ENCODE measurements around the gene MRPL39.

Gene MRPL39

DNA sequence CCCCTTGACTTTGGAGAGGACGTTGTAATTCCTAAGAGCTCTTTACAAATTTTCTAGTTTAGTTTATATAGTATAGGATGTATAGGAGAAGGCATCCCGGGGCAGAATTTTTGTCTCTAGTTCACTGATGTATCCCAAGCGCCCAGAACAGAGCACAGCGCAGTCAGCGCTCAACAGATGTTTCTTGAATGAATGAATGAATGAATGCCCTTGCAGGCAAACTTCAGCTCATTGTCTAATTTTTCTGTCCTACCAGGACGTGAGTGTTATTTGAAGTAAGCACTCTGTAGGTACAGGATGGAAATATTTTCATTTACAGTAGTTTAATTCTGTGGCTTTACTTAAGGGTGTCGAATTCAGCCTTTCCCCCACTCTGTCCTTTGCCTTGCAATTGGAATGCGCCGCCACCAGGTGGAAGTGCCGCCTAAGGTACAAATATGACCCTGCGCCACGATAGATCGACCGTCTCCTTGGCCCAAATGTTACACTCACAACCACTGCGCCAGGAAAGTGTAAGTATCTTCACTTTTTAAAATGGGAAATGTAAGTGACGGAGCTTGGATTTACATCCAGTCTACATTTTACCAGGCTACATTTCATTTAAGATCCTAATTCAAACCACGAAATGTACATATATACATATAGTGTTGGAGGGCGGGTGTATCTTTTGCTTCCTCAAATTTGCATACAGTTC, 910 bp upstream of the MRPL39 start:
- DNase-seq: peak; percentile 83

DNA sequence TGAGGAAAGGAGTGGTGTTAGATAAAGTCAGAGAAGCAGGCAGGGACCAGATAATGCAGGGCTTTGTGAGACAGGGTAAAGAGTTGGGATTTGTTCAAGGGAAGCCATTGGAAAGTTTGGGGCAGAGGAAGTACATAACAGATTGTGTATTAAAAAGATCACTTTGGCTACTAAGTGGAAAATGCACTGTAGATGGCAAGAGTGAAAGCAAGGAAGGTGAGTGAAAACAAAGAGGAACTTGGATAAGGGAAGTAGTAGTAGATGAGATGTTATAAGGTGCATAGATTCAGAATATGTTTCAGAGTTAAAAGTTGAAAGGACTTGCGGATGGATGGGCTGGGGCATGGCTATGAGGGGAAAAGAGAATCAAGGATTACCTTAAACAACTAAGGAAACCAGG, 17.4 kb downstream of the MRPL39 start:
- no peak for DNase-seq

DNA sequence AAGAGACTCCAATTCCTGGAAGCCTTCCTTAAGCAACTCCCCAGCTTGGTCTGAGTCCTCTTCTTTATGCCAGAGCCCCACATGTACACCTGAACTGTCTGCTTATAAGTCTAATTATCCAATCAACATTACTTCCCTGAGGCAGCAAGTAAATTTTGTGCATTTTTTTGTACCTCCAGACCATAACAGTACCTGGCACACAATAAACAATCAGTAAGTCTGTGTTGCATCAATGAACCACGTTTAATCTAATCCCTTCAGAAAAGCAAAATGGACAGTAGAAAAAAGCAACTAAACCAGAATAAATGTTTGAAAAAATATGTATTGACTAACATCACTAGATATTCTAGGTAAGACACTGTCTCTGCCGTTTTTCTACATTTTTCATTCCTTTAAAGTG, 20.5 kb downstream of the MRPL39 start:
- DNase-seq: no peak

DNA sequence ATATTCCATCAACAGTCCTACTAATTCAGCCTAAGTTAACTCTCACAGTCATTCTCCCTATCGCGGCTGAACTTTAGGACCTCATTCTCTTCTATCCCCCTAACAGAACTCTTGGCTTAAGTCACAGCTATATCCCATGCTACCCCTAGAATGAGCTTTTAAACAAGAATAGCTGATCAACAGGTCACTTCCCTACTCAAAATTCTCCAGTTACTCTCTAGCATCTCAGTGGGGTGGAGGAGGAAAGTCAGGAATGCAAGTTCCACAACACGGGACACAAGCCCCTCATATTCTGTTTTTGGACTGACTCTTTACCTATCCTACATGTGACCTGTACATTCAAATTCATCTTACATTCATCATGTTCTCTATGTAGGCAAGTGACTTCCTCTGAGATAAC, 21.0 kb downstream of the MRPL39 start:
- no peak for DNase-seq

DNA sequence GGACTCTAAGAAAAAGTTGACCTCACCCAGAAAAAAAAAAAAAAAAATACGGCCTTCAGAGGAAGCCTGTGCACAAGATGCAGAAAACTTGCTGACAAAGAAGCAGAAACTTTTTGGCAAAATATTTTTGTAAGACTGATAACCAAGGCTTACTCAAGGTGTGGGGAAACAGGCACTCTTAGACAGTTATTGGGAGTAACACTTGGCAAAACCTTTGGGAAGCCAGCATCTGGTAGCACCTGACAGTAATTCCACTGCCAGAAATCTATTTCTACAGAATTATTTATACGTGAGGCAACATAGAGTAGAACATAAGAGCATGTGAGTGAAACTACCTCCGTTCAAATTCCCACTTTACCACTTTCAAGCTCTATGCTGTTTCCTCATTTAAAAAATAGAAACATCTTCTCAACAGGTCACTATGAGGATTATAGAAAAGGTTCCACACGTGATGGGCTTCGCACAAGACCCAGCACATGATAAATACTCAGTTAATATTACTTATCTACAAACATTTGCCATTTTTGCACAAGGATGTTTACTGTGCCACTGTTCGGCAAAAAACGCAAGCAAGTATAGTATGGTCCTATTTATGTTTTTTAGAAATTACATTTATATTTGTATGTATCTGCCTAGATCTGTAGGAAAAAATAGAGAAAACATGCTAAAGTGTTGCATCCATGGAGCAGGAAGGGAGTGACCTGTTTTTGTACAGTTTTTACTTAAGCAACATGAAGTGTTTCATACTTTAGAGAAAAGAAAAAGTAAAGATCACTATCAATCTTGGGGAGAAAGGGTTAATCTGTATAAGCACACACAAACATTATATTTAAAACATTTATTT, 22.2 kb downstream of the MRPL39 start:
- no peak for DNase-seq

DNA sequence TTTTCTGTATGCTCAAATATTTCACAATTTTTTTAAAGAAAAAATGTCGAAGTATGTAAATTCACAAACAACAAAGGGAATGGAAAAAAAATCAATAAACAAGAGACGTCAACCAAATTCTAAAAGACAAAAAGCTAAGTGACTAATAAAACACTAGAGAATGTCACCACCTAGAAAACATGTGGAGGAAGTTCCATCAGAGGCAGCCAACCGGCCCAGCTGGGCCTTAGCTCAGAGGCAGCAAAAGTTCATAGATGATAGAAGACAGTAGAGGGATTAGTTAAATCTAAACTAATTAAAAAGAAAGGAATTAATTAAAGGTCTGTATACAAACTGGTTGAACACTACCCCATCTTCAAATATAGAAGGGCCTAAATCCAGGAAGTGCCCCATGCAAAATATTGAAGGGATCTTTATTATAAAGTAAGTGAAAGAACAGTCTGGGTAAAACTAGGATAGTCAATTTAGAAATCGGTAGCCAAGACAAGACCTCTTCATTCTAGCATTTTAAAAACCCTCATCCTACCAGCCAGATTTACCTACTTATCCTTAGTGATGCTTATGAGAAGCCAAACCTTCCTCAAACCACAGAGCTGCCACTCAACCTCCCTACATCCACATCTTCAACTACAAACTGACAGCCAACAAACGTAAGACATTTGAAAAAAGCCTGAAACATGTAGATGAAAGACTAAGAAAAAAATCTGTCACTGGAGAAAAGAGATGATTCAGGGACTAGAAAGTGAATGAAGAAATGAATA, 23.7 kb downstream of the MRPL39 start:
- DNase-seq: no peak

DNA sequence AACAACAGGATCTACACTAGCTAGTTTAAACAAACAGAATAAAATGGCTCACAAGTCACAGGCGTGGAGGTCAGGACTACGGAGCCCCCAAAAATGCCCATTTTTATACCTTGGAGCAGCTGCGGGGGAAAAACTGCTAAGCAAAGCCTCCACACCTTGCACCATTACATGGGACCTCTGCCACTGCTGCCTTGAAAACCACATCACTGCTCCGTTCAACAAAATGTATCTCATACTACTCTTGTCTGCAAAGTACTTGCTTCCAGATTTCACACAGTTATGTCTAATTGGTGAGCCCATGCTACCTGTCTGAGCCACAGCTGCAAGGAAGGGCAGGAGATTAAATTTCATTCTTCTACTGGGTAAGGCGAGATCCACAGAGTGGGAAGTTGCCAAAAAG, 24.4 kb downstream of the MRPL39 start:
- DNase-seq: peak; percentile 20

DNA sequence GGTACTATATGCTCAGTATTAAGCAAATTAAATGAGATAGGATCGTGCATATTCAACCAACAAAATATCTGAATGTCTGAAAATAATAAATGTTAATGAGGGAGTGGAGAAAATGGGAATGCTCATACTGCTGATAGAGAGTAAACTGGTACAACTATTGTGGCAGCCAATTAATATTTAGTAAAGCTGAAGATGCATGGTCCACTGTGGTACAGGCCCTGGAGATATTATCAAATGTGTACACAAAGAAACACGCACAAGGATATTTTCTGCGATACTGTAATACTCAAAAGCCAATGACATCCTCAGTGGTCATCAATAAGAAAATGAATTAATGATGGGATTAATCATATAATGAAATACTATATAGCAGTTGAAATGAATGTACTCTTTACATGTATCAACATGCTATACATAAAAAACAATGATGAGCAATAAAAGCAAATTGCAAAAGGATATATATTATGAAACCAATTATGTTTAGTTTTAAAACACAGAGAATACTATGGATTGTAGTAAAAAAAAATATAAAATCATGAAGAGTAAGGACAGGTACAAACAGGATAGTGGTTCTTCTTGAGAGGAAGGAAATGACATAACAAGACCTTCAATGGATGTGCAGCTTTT, 25.0 kb downstream of the MRPL39 start:
- DNase-seq: no peak

DNA sequence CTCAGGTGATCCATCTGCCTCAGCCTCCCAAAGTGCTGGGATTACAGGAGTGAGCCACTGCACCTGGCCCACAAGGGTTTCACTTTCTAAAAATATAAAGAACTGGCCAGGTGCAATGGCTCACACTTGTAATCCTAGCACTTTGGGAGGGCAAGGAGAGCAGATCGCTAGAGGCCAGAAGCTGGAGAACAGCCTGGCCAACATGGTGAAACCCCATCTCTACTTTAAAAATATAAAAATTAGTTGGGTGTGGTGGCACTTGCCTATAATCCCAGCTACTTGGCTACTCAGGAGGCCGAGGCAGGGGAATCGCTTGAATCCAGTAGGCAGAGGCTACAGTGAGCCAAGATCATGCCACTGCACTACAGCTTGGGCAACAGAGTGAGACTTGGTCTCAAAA, 25.7 kb downstream of the MRPL39 start:
- no peak for DNase-seq

DNA sequence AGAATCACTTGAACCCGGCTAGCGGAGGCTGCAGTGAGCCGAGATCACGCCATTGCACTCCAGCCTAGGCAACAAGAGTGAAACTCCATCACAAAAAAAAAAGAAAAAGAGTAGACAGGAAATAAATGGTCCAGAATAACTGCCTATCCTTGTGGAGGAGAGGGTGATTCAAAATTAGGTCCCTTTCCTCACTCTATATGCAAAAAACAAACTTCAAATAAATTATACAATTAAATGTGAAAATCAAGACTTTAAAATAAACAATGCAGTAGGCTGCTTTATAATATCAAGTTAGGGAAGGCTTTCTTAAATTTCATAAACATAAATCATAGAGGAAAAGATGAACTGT, 26.4 kb downstream of the MRPL39 start:
- DNase-seq: no peak

DNA sequence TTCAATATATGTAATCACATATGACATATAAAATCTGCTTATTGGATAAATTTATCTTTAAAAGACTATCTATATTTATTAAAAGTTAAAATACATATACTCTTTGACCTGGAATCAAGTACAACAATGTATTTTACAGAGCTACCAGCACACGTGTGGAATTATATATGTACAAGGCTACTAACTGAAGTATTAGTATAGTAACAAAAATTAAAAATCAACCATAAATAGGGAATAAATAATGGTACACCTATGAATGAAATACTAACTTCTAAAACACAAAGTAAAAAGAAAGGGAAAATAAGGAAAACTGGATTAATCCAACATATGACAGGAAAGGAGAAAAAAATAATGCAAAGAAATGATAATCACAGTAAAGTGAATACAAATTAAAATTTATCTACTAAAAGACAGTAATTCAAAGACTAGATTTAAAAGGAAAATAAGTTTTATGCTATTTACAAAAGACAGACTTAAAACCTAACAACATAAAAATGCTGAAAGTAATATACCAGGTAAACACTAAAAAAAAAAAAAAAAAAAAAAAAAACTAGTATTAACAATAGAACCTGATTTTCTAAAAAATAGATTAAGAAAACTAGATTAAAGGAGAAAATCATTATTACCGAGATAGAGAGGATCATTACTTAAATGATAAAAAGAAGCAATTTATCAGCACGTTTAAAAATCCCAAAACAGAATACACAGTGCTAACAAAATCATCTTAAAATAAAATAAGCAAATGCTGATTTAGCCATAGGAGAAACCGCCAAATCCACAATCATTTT, 27.9 kb downstream of the MRPL39 start:
- no peak for DNase-seq

DNA sequence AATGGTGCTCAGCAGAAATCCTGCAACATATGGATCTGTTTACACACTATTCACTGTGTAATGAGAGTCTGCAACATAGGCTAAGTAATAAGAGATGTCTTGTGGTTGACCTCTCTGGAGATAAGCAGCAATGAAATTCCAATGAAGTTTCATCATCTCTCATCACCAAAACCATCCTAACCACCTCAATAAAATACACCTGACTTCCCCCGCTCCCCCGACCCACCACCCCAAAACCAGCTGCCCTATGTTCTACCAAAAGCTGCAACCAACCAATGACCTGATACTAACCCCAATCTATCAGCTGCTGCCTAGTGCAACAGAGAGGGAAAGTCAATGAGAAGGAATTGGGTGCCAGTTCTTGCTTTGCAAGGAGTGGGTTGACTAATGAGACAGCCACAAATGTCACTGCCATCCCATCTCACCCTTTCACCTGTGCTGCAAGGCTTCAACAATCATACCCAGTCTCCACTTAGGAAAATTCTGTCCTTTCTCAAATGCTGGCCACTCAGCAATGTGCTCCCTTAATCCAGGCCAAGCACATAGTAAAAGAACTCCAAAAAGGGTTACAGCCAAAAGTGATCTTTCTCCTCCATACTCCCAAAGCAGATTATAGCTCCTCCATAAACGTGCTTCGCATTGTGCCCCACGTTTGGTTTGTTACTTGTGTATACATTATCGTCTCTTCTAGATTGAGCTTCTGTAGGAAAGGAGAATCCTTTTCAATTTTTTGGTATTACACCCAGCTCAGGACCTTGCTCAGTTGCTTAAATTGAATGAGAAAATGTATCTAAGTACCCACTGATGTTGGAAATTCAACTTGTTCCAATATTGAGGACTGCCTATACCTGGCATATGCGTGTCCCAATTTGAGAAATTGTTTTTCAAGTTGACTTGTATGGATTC, 29.0 kb downstream of the MRPL39 start:
- no peak for DNase-seq

DNA sequence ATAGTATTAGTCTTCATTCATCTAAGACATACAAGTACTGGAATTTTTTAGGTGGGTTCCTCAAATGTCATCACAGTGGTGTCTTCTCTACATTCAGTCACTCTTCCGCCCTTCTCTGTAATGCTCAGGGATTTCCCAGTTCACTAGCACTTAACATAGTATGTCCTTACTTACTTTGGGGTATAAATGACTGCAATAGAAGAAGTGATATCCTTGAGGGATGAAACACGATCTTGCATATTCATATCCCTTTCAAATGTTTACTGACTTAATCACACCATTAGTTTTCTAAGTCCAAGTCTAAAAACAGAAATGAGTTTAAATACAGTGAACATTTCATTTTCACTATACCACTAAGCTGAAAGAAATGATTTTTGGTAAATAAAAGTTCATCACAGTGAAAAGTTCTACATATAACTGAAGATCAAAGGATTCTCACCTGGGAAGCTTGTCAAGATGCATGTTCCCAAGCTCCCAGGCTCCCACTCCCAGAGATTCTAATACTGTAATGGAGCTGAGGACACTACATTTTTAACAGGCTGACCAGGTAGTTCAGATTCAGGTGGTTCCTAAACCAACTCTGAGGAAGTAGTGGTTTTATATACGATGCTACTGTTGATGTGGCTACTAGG, 29.7 kb downstream of the MRPL39 start:
- no peak for DNase-seq

DNA sequence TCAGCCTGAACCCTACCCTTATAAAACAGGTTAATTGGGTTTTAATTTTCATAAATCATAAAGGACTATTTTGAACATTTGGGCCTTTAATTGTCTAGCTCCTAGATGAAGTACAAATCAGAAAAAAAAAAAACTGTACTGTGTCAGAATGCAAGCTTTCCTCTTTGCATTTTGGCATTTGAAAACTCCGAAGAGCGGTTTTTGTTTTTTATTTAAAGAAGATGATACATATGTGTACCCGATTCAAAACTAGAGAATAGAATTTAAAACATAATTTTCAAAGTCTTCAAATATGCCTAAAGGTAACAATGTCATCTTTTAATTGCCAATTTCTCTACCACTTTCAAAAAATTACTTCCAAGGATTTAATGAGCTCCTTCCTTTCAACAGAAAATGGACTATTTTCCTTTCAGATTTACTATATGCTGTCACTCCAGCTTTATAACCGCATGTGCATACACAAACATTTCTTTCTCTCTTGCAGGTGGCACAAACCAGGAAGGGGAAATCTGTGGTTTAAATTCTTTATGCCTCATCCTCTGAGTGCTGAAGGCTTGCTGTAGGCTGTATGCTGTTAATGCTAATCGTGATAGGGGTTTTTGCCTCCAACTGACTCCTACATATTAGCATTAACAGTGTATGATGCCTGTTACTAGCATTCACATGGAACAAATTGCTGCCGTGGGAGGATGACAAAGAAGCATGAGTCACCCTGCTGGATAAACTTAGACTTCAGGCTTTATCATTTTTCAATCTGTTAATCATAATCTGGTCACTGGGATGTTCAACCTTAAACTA, 33.7 kb downstream of the MRPL39 start:
- DNase-seq: no peak

DNA sequence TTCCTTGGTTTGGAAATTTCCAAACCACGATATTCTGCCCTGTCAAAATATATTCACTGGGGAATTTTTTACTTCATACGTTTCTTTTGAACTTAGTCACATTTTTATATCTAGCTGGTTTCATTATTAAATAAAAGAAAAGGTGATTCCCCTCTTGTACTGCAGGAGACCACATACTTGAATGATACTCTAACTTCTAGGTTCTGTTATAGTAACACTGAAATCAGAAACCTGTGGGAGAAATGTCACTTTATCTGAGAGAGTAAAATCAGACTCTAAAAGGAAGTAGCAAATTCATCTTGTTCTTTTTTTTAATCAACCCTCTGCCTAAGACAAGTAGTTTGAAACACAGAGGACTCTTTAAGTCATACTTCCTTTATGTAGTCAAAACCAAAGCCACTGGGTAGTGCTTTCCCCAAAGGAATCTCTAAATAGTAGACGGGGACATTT, 34.4 kb downstream of the MRPL39 start:
- no peak for DNase-seq

DNA sequence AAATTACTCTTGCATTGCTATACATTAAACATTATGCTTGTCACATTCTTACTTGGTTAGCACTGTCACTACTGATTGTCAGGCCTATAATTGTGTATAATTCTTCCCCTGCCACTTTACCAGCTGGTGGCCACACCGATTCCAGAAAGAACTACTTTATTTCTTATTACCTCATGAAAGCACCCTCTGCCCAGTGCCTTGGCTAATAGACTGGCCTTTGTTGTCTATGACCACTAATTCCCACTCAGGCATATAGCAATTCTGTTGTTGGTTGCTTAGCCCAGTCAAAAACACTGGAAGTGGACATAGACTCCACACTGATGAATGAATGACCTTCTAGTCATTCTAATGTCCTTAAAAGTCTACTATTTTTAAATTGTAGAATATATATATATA, 35.6 kb downstream of the MRPL39 start:
- no peak for DNase-seq

DNA sequence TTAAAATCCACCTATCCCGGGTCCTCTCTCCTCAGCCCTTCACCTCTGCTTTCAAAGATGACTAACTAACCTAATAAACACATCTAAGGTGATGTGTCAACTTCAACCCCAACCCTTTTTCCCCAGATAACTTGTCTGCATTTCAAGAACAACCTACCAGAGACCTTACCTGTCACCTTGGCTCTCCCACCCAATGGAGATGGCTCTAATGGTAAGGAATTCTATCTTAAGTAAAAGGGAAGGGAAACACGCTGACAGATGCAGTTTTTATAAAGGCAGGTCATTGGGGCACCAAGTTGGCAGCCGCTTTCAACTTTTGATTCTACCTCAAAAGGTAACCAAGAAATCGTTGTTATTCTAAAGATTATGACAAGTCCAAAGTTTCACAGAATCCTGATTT, 37.6 kb downstream of the MRPL39 start:
- DNase-seq: no peak

DNA sequence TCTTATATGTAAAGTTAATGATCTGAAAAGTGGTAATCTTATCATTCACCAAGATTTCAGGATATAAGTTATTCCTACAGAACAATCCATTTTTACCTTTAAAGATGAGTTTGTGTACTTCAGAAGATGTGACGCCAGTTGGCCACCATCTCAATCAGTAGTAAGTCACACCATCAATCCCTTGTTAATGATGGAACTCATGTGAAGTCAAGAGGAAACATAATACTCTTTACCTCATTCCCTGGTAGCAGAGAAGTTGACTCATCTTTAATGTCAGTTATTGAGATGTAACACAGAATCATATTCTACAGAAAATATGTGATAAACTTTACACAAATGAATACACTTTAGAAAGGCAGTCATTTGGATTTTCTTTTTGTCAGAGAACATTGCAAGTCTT, 38.2 kb downstream of the MRPL39 start:
- no peak for DNase-seq

DNA sequence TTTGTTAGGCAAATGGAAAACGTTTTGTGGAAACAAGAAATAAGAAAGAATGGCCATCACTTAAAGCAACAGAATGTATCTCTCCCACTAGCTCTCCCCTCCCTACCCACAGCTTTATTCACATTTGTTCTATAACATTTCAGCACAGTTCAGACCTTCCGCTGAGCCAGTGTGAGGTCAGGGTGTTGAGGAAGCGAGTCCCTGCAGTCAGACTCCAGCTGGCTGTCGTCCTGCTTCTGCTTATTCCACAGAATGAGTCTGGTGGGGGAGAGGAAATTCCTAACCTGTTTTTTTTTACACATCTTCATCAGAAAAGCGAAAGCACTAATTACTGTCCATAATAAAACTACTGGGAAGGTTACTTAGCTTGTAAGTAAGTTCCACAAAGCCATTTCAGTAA, 39.0 kb downstream of the MRPL39 start:
- no peak for DNase-seq

DNA sequence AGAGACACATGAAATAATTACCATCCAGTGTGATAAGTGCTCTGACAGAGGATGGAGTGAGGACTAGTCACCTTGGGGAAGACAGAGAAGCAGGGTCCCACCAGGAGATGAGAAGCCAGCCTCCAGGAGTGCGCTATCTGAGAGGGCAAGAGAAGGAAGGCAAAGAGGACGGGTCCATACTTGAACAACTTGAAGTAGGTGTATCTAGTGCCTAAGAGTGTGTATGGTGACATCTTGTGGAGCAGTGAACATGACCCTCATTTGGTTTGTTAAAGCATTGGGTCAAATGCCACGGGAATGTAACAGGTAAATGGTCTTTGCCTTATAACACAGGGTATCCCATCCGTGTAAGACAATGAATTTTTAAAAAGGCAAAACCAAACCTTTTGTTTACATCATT, 39.8 kb downstream of the MRPL39 start:
- no peak for DNase-seq

Data from NCI-H1105 treated with DMSO at 0.1 percent for 48 hours (cell line).